Right atrium auricular region (tissue), 2 donors: ENCODE measurements around the gene IL26. TPM values are rescaled to one million over a fixed set of nuclear protein-coding genes. Genes with fewer than 3 reads are reported as not detected.

ENCODE experiments used
- DNase-seq: peaks from one replicate; pipeline ENCODE4 v3.0.0-alpha.2; 2019; ENCODE audit warnings: low spot score
- H3K27ac ChIP-seq, 2 donors: fragments of 200-600 bp; sonication (generic); 1 replicate in 1 of 2; 2 replicates in 1 of 2; pipeline ENCODE4 v1.5.1; 2016 to 2019
- H3K27me3 ChIP-seq, 2 donors: fragments of 200-600 bp; sonication (generic); one replicate each; pipeline versions ENCODE4 v1.5.1 to v1.6.0; 2017 to 2019
- H3K36me3 ChIP-seq: fragments of 200-600 bp; sonication (generic); one replicate; pipeline ENCODE4 v1.5.1; 2016
- H3K4me1 ChIP-seq, 2 donors: fragments of 200-600 bp; sonication (generic); one replicate each; pipeline versions ENCODE4 v1.5.1 to v1.6.0; 2017 to 2019
- H3K4me3 ChIP-seq, 2 donors: fragments of 200-600 bp; sonication (generic); 1 replicate in 1 of 2; 2 replicates in 1 of 2; pipeline ENCODE4 v1.5.1; 2017 to 2019; ENCODE audit warnings: mild to moderate bottlenecking in 1 of 2, moderate library complexity in 1 of 2
- H3K9me3 ChIP-seq, 2 donors: fragments of 200-600 bp; sonication (generic); one replicate each; pipeline ENCODE4 v1.5.1; 2019
- total RNA-seq, 2 donors: library from RNA; depleted of rRNA; stranded (reverse); fragments of >200 nt; gene quantifications; one replicate each; pipeline ENCODE4 v1.1.0, GENCODE V29; 2016
- TF ChIP-seq, protein P1 (sequence below), 2 donors: fragments of 200-600 bp; sonication (generic); IDR thresholded peaks; one replicate each; pipeline ENCODE4 v1.5.1; 2019; ENCODE audit warnings: antibody characterized with exemption in 2 of 2

IL26 gene
- total RNA-seq, 2 donors from 2014 or later: not detected

DNA sequence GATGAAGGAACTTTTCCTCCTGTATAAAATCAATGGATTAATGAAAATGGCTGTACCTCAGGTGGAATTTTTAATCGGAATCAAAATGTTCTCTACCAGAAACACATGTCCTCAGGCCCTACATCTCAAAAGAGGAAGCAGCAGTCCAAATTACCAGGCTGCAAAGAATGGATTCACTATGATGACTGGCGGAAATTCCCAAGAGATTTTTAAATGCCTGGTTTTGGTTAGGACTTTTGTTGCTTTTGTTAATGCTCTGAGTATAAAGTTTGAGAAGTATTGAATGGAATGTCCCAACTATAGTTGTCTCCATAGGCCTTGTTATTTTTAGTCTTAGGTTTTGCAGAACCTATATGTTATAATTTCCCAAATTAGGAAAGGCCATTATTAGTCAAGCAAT is 54.9 kb downstream of the IL26 start:
- TF ChIP-seq, protein P1, sequence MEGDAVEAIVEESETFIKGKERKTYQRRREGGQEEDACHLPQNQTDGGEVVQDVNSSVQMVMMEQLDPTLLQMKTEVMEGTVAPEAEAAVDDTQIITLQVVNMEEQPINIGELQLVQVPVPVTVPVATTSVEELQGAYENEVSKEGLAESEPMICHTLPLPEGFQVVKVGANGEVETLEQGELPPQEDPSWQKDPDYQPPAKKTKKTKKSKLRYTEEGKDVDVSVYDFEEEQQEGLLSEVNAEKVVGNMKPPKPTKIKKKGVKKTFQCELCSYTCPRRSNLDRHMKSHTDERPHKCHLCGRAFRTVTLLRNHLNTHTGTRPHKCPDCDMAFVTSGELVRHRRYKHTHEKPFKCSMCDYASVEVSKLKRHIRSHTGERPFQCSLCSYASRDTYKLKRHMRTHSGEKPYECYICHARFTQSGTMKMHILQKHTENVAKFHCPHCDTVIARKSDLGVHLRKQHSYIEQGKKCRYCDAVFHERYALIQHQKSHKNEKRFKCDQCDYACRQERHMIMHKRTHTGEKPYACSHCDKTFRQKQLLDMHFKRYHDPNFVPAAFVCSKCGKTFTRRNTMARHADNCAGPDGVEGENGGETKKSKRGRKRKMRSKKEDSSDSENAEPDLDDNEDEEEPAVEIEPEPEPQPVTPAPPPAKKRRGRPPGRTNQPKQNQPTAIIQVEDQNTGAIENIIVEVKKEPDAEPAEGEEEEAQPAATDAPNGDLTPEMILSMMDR (IDR thresholded peaks at IDR 0.05): no peak
- Histone ChIP-seq H3K27me3 (no peaks in the 10 kb centered on the region), H3K27ac (no peak overlapping the region), H3K4me3 (no peak overlapping the region), H3K9me3 (no peaks in the 10 kb centered on the region), H3K4me1 (no peaks in the 10 kb centered on the region), H3K36me3 (no peaks in the 10 kb centered on the region)
- no peak for DNase-seq

DNA sequence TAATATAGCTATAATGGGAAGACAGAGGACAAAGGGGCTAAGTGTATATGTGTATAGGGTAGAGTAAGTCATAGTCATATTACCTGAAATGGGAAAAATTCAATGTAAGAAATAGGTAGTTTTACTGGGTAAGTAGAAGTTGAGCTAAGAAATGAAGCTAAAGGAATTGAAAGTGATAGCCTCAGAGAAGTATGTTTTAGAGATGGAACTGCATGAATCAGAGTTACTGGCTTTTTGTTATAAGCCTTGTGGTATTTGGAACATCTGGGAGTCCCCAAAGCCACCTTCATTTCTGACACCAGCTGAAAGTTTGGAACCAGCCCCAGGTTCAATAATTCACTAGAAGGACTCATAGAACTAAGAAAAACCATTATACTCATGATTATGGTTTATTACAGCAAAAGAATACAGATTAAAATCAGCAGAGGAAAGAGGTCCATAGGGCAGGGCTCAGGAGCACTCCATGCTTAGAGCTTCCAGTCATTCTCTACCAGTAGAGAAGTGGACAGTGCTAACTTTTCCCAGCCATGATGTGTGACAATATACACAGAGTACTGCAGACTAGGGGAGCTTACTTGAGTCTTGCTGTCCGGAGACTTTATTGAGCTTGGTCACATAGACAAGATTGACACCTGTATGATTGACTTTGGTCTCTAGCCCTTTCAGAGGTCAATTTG is 56.3 kb downstream of the IL26 start:
- Histone ChIP-seq H3K27me3 (no peaks in the 10 kb centered on the region), H3K4me3 (no peak overlapping the region), H3K36me3 (no peaks in the 10 kb centered on the region), H3K27ac (no peak overlapping the region), H3K4me1 (no peaks in the 10 kb centered on the region), H3K9me3 (no peaks in the 10 kb centered on the region)
- DNase-seq: no peak
- TF ChIP-seq, protein P1 (IDR thresholded peaks at IDR 0.05): no peak

DNA sequence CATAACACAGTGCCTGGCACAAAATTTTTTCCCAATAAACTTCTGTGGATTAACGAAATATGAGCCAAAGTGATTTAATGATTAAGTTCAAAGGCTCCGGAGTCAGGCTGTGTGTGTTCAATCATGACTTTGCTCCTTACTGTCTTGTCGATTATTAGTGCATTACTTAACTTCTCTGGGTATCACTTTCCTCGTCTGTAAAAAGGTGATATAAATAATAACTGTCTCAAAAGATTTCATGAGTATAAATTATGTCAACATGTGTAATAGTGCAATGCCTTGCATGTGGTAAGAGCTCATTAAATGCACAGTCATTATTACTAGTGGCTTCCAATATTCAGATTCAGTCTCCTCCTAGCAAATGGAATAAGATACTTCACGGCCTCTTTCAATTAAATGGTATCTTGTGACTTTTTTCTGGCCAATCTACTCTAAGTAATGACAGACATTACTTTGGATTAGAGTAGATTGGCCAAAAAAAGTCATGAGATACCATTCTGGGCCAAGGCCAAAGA is 59.2 kb downstream of the IL26 start:
- no peaks in the 10 kb centered on the region for H3K9me3 ChIP-seq
- no peaks in the 10 kb centered on the region for H3K27me3 ChIP-seq
- no peaks in the 10 kb centered on the region for H3K36me3 ChIP-seq
- H3K4me3 ChIP-seq: no peak overlapping the region
- no peaks in the 10 kb centered on the region for H3K4me1 ChIP-seq
- no peak for DNase-seq
- H3K27ac ChIP-seq: no peak overlapping the region
- TF ChIP-seq, protein P1 (IDR thresholded peaks at IDR 0.05): no peak

DNA sequence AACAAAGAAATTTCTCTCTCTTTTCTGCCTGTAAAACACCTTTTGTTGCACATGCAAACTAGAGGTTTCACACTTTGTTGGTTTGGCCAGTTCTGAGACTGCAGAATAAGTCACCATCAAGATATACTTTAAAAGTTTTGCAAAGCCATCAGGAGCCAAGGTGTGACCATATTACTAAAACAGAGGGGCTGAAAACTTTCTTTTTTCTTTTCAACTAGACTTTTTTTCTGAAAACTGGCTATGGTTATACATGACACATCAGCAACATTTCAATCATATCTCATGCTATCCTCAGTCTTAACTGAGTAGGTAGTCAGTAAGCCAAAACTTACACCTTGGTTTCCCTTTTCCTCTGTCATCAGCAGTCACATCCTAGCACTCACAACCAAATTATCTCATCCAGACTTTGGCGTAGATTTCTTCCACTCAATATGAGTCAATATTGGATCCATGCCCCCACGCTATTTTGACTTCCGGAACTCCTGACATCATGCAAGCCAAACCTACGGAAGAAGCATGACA is 62.0 kb downstream of the IL26 start:
- TF ChIP-seq, protein P1 (IDR thresholded peaks at IDR 0.05): no peak
- no peaks in the 10 kb centered on the region for H3K27me3 ChIP-seq
- H3K4me1 ChIP-seq: no peaks in the 10 kb centered on the region
- no peak overlapping the region for H3K4me3 ChIP-seq
- H3K9me3 ChIP-seq: no peaks in the 10 kb centered on the region
- no peak overlapping the region for H3K27ac ChIP-seq
- H3K36me3 ChIP-seq: no peaks in the 10 kb centered on the region
- no peak for DNase-seq

DNA sequence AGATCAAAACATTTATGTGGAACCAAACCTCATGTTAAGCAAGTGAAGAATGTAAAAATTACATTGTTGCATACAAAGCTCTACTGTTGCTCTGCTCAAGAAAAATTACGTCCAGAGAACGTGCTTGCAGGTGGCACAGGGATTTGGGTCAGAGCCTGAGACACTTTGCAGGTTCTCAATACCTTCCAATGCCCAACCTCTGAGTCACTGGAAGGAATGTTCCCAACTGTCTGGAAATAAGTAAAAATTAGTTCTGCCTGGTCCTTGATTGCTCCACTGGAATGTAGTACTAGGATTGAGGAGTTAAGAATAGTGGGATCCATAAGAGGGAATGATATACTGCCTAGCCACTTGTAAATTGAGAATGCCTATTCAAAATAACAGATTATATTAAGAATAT is 63.2 kb downstream of the IL26 start:
- TF ChIP-seq, protein P1 (IDR thresholded peaks at IDR 0.05): no peak
- H3K36me3 ChIP-seq: no peaks in the 10 kb centered on the region
- H3K9me3 ChIP-seq: no peaks in the 10 kb centered on the region
- no peak overlapping the region for H3K4me3 ChIP-seq
- no peak for DNase-seq
- H3K4me1 ChIP-seq: no peaks in the 10 kb centered on the region
- no peaks in the 10 kb centered on the region for H3K27me3 ChIP-seq
- H3K27ac ChIP-seq: no peak overlapping the region
